ENCODE measurements around the gene HYPK.

GRCh38 chr15:43794269-43795037 is 5.9 kb upstream of the HYPK start:
- TF ChIP-seq CTCF (IDR thresholded peaks at IDR 0.05) (no peak), POLR2A (IDR thresholded peaks at IDR 0.05) (no peak), POLR2AphosphoS5 (IDR thresholded peaks at IDR 0.05) (no peak), EP300 (IDR thresholded peaks at IDR 0.05) (no peak)

Data from gastroesophageal sphincter (tissue), 3 donors.